ENCODE data around the gene RNU6-1.

DNA sequence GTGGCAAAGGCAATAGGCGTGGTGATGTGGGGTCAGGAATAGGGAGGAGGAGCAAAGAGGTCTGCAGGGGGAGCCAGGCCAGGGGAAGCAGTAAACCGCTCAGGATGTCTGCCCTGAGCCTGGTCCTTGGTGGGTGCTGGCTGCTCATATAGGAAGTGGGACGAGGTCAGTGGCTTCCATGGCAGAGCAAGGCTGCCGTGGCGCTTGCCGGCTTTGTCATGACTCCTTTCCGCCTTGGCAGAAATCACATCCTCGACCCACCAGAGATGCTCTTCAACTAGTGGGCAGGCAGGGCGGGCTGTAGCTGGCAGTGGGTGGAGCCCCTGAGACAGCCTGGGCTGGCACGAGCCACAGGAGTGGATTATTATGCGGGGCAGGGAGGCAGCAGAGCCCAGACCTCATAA is 27.6 kb downstream of the RNU6-1 start:
- TF ChIP-seq EZH2 (IDR thresholded peaks at IDR 0.05), result no peak
- TF ChIP-seq, protein P1, sequence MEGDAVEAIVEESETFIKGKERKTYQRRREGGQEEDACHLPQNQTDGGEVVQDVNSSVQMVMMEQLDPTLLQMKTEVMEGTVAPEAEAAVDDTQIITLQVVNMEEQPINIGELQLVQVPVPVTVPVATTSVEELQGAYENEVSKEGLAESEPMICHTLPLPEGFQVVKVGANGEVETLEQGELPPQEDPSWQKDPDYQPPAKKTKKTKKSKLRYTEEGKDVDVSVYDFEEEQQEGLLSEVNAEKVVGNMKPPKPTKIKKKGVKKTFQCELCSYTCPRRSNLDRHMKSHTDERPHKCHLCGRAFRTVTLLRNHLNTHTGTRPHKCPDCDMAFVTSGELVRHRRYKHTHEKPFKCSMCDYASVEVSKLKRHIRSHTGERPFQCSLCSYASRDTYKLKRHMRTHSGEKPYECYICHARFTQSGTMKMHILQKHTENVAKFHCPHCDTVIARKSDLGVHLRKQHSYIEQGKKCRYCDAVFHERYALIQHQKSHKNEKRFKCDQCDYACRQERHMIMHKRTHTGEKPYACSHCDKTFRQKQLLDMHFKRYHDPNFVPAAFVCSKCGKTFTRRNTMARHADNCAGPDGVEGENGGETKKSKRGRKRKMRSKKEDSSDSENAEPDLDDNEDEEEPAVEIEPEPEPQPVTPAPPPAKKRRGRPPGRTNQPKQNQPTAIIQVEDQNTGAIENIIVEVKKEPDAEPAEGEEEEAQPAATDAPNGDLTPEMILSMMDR (IDR thresholded peaks at IDR 0.05), result no peak
